WERI-Rb-1 (cell line): ENCODE results near the gene OLFM1.

Experiments
- DNase-seq: peaks from one replicate; pipeline ENCODE4 v3.0.0-alpha.2; 2020
- H3K27ac ChIP-seq: fragments of 250-450 bp; sonication (Bioruptor Pico); 2 replicates; pipeline ENCODE4 v1.5.1; 2020; ENCODE audit warnings: mild to moderate bottlenecking, moderate library complexity
- H3K27me3 ChIP-seq: fragments of 250-450 bp; sonication (Bioruptor Pico); 2 replicates; pipeline ENCODE4 v1.5.1; 2021; ENCODE audit warnings: mild to moderate bottlenecking, low read depth, moderate library complexity; ENCODE audit not compliant: insufficient read depth, severe bottlenecking
- H3K36me3 ChIP-seq: fragments of 250-450 bp; sonication (Bioruptor Pico); 2 replicates; pipeline ENCODE4 v1.5.1; 2020; ENCODE audit warnings: mild to moderate bottlenecking, moderate library complexity
- H3K4me3 ChIP-seq: 2 replicates; pipeline ENCODE4 v1.5.1; 2011; ENCODE audit warnings: low read depth, mild to moderate bottlenecking, control low read depth, low read length
- H3K9me3 ChIP-seq: fragments of 250-450 bp; sonication (Bioruptor Pico); 2 replicates; pipeline ENCODE4 v1.5.1; 2021; ENCODE audit warnings: mild to moderate bottlenecking, moderate library complexity; ENCODE audit not compliant: severe bottlenecking
- TF ChIP-seq, protein P1 (sequence below): IDR thresholded peaks from 2 replicates; pipeline ENCODE4 v1.5.1; 2011; ENCODE audit warnings: low read depth, mild to moderate bottlenecking, control low read depth, inconsistent platforms, low read length

The OLFM1 gene

DNA sequence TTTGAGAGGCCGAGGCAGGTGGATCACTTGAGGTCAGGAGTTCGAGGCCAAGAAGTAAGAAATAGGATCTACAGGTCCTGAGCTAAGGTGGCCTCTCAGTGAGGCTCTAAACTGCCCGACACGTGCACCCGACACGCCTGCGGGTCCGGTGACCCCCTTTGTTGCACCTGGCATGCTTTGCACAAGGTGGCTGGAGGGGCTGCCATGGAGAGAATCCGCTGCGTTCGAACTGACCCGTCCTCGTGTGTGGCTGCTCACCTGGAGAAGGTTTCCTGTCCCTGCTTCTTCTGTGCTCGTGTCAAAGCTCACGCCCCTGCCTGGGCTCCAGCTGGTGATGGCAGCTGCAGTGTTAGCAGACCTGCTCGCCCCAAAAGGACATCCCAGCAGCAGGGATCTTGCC lies 5.7 kb upstream of the OLFM1 start:
- H3K27ac ChIP-seq, result no peak overlapping the region
- H3K9me3 ChIP-seq, result no peaks in the 10 kb centered on the region
- H3K27me3 ChIP-seq, result no peaks in the 10 kb centered on the region
- H3K36me3 ChIP-seq, result peaks cover 67% of the 10 kb centered on the region
- no peak for DNase-seq
- H3K4me3 ChIP-seq, result no peak overlapping the region
- TF ChIP-seq, protein P1, sequence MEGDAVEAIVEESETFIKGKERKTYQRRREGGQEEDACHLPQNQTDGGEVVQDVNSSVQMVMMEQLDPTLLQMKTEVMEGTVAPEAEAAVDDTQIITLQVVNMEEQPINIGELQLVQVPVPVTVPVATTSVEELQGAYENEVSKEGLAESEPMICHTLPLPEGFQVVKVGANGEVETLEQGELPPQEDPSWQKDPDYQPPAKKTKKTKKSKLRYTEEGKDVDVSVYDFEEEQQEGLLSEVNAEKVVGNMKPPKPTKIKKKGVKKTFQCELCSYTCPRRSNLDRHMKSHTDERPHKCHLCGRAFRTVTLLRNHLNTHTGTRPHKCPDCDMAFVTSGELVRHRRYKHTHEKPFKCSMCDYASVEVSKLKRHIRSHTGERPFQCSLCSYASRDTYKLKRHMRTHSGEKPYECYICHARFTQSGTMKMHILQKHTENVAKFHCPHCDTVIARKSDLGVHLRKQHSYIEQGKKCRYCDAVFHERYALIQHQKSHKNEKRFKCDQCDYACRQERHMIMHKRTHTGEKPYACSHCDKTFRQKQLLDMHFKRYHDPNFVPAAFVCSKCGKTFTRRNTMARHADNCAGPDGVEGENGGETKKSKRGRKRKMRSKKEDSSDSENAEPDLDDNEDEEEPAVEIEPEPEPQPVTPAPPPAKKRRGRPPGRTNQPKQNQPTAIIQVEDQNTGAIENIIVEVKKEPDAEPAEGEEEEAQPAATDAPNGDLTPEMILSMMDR, result no peak

DNA sequence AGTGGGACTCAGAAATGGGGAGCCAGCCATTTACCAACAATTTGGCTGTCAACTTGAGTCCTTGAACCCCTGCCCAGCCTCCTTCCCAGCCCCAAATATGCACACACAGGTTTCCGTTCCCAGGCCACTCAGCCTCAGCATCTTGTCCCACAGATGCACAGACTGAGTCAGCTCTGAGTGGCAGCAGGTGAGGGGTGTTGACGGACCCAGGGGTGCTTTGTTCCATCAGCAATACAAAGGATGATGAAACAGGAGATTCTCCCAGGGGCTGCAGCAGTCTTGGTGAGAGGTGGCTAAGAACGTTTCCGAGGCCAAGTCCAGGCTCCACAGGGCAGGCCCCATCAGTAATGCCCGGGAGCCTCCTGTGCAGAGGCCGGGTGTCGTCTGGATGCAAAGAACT lies 4.9 kb upstream of the OLFM1 start:
- H3K27me3 ChIP-seq, result no peaks in the 10 kb centered on the region
- H3K4me3 ChIP-seq, result no peak overlapping the region
- H3K27ac ChIP-seq, result no peak overlapping the region; the same call in 1 of the 2 replicates
- H3K9me3 ChIP-seq, result no peaks in the 10 kb centered on the region
- TF ChIP-seq, protein P1, result no peak
- no peak for DNase-seq
- H3K36me3 ChIP-seq, result peaks cover 59% of the 10 kb centered on the region

DNA sequence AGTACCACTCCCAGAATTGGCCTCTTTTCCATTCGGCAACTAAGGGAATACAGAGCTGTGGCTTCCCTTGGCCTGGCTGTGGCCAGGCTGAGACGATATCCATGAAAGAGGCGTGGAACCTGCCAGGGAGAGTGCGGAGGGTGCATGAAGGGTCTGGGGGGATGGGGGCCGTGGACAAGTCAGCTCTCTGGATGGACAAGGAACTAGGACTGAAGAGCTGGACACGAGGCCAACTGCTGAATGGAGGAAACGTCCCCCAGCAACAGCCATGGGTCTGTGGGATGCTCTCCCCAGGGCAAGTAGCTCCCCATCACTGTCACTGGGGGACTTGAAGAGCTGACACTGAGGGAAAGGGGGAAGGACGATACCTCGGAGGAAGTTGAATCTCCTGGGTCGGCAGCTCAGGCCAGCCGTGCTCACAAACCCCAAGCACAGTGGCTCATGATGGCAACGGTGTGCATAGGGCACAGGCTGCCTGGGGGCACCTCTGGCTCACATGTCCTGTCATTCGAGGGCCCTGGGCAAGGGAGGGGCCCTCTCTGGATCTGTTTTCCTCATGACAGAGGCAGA lies 4.1 kb upstream of the OLFM1 start:
- Histone ChIP-seq H3K9me3 (no peaks in the 10 kb centered on the region), H3K4me3 (no peak overlapping the region), H3K36me3 (peaks cover 53% of the 10 kb centered on the region), H3K27me3 (no peaks in the 10 kb centered on the region), H3K27ac (peak overlapping the region; percentile 43)
- TF ChIP-seq, protein P1, result no peak
- peak; percentile 9 for DNase-seq

DNA sequence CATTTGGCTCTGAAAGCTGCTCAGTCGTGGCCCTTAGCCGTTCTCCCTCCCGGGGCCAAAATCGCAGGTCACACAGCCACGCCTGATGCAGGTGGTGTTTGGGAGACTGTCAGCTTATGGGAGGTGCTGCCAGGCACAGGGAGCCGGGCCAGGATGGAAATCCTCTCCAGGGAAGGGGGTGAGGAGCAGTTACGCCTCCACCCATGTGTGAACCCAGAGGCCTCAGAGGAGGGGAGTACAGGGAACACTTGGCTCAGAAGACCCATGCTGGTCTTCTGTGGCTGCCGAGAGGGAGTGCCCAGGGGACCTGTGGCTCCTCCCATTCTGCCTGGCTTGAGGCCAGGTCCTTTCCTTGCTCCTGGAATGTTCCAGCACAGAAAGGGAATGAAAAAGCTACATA lies 3.6 kb upstream of the OLFM1 start:
- TF ChIP-seq, protein P1, result no peak
- Histone ChIP-seq H3K27ac (peak overlapping the region; percentile 43), H3K9me3 (no peaks in the 10 kb centered on the region), H3K27me3 (no peaks in the 10 kb centered on the region), H3K4me3 (no peak overlapping the region), H3K36me3 (peaks cover 53% of the 10 kb centered on the region)
- DNase-seq, result peak; percentile 33

DNA sequence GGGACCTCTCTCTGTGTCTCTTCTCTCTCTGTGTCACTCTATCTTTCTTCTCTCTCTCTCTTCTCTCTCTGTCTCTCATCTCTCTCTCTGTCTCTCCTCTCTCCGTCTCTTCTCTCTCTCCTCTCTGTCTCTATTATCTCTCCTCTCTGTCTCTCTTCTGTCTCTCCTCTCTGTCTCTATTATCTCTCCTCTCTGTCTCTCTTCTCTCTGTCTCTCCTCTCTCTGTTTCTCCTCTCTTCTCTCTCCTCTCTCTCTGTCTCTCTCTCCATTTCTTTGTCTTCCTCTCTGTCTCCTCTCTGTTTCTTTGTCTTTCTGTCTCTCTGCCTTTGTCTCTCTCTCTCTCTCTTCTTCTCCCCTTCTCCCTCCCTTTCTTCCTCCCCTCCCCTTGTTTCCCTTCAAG lies 3.2 kb upstream of the OLFM1 start:
- Histone ChIP-seq H3K9me3 (no peaks in the 10 kb centered on the region), H3K4me3 (no peak overlapping the region), H3K27me3 (no peaks in the 10 kb centered on the region), H3K27ac (peak overlapping the region; percentile 43), H3K36me3 (peaks cover 52% of the 10 kb centered on the region)
- TF ChIP-seq, protein P1, result no peak
- DNase-seq, result no peak
